ENCODE results near the gene TUSC2.

DNA sequence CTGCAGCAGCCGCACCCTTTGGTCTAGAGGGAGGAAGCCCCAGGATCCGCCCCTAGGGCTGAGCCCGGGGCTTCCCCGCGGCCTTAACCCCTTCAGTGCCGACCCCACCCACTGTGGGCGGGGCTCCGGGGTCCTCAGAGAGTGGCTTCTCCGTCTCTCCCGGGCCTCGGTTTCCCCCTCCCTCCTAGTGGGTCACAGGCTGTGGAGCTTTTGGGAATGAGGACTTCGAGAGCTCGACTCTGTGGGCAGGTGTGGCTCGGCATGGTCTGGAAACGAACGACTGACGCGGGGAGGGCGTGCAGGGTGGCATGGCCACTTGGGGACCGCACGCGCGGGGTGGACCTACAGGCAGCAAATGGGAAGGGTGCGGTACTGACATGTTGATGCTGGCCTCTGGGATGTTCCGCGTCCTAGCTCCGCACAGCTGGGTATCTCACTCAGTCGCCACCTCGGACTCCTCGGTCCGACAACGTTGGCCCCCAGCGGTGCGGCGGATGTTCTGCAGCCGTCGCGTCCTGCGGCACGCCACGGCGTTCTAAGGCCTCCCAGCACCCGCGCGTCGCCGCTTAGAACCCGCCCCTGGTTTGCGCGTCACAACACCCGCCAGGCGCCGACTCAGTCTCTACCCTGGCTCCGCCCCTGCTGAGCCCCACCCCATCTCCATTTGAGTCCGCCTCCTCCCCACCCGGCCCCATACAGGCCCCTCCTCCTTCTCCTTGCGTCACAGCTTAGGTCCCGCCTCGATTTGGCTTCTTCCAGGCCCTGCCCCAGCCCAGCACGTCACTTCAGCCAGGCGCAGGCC is 29.0 kb downstream of the TUSC2 start, which contains the start of the genes HYAL3 and NAA80:
- TF ChIP-seq, protein P1, sequence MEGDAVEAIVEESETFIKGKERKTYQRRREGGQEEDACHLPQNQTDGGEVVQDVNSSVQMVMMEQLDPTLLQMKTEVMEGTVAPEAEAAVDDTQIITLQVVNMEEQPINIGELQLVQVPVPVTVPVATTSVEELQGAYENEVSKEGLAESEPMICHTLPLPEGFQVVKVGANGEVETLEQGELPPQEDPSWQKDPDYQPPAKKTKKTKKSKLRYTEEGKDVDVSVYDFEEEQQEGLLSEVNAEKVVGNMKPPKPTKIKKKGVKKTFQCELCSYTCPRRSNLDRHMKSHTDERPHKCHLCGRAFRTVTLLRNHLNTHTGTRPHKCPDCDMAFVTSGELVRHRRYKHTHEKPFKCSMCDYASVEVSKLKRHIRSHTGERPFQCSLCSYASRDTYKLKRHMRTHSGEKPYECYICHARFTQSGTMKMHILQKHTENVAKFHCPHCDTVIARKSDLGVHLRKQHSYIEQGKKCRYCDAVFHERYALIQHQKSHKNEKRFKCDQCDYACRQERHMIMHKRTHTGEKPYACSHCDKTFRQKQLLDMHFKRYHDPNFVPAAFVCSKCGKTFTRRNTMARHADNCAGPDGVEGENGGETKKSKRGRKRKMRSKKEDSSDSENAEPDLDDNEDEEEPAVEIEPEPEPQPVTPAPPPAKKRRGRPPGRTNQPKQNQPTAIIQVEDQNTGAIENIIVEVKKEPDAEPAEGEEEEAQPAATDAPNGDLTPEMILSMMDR (IDR thresholded peaks at IDR 0.05): peak in 2 of 3 experiments; percentile 42 to 64
- TF ChIP-seq POLR2A (IDR thresholded peaks at IDR 0.05): peak; percentile 65

Data from testis (tissue), 2 donors.